GM23248 (cell line): Measurements from ENCODE around the gene SPRR1A.

Experiments used
- EZH2 ChIP-seq: fragments of 200-600 bp; sonication (generic); IDR thresholded peaks from 2 replicates; pipeline ENCODE4 v1.6.1; 2018; ENCODE audit warnings: antibody characterized with exemption, mild to moderate bottlenecking; ENCODE audit not compliant: insufficient read depth, poor library complexity, severe bottlenecking
- EZH2phosphoT487 ChIP-seq: fragments of 200-600 bp; sonication (generic); IDR thresholded peaks from 2 replicates; pipeline ENCODE4 v1.6.1; 2018; ENCODE audit warnings: antibody characterized with exemption, moderate library complexity, mild to moderate bottlenecking, low read depth; ENCODE audit not compliant: insufficient read depth

GRCh38 chr1:152972196-152972886 lies 11.5 kb upstream of the SPRR1A start:
- TF ChIP-seq EZH2: no peak
- no peak for TF ChIP-seq EZH2phosphoT487
